ENCODE measurements around the gene CIC. TPM values are rescaled to one million over a fixed set of nuclear protein-coding genes. Genes with fewer than 3 reads are reported as not detected.
"Not testable (repeated sequence)": the region's sequence is repeated elsewhere in the genome, so short reads cannot be mapped to it uniquely, and the experiment has no call there.

The CIC gene
- total RNA-seq, 1 donor from 2014 or later = 19.5 TPM

- peak; percentile 49 for DNase-seq
These were observed 44.2 kb downstream of the CIC start, which contains the start of gene TMEM145 for GRCh38 chr19:42313096-42313839. TSS of gene TMEM145 (plus strand) at chr19:42313309. CDS start at chr19:42313377, 68 bp downstream.

DNA sequence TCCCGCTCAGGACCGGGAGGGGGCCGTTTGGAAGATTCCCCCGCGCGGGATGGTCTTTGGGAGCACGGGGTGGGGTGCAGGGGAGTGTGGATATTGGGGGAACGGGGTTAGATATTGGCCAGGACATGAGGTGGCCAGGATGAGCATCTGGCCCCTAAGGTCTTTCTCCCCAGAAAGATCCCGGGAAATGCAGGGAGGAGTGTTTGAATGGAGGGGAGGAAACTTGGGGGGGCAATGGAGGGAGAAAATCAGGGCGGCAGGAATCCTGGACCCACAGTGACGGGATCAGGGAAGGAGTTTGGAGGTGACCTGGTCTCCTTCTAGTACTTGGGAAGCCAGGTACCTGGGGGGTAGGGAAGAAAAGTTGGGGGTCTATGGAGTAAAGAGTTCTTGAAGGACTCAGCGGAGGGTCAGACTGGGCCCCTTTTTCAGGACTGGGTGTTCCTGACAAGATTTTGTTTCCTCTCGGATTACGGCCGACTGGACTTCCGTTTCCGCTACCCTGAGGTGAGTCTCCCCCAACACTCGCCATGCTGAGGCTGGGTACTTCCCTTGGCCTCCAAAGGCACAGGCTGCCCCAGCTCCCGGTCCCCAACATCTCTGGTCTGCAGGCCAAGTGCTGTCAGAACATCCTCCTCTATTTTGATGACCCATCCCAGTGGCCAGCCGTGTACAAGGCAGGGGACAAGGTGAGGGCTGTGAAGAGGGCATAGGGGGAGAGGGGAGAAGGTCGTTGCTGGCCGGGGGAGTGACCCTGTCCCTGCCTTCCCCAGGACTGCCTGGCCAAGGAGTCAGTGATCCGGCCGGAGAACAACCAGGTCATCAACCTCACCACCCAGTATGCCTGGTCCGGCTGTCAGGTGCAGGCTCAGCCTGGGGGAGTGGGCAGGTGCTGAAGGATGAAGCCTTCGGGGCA is 45.0 kb downstream of the CIC start:
- no peak for DNase-seq

DNA sequence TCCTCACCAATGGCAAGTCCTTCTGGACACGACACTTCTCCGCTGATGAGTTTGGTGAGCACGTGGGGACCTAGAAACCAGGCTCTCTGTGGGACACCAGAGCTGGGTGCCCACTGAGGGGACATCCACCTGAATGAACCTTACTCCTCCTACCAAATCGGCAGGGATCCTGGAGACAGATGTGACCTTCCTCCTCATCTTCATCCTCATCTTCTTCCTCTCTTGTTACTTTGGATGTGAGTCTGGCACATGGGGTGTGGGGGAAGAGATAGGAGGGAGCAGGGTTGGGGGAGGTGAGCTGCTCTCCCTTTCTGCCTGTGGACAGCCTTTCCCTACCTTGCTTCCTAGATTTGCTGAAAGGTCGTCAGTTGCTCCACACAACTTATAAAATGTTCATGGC is 46.0 kb downstream of the CIC start:
- no peak for DNase-seq

DNA sequence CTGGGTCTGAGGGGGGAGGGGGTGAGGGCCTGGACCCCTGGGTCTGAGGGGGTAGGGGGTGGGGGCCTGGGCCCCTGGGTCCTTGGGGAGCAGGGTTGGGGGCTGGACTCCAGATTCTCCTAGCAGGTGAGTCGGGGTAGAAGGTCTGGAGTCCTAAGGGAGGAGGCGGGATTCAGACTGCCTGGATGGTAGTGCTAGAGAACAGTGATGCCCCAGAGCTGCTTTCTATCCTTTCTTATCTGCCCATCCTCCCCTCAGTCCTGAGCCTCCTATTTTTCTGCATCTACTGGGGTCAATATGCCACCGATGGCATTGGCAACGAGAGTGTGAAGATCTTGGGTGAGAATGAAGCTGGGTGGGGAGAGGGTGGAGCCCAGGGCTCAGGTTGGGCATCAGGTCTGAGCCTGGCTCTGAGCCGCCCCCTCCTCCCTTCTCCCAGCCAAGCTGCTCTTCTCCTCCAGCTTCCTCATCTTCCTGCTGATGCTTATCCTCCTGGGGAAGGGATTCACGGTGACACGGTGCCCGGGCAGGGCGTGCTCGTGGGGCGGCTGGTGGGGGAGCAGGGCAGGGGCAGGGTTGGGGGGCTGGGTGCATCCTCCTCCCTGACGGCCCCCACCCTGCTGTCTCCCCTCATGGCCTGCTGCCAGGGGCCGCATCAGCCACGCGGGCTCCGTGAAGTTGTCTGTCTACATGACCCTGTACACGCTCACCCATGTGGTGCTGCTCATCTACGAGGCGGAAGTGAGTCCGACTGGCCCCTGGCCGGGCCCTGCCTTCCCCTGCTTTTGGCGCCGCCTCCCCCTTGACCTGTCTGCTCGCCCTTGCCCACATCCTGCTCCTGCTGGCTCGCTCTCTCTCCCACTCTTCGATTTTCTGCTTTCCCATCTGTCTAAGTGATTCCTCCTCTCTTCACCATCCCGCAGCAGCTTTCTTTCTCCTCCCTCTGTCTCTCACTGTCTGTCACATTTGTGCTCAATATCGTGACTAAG is 47.5 kb downstream of the CIC start:
- no peak for DNase-seq

GRCh38 chr19:42317535-42317934 is 48.5 kb downstream of the CIC start:
- DNase-seq = no peak

GRCh38 chr19:42322305-42322704 is 53.3 kb downstream of the CIC start:
- no peak for DNase-seq

DNA sequence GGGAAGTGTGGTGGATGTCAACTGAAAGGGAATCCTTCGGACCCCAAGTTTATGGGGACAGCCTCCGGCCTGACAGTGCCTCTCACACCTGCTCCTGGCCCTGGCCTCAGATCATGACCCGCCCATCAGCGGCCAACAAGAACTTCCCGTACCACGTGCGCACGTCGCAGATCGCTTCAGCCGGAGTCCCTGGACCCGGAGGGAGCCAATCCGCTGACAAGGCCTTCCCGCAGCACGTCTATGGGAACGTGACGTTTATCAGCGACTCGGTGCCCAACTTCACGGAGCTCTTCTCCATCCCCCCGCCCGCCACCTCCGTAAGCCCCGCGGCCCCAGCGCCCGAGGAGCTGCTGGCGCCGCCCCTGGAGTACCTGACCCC is 54.4 kb downstream of the CIC start:
- DNase-seq = no peak

GRCh38 chr19:42323852-42324654 is 55.0 kb downstream of the CIC start:
- no peak for DNase-seq

DNA sequence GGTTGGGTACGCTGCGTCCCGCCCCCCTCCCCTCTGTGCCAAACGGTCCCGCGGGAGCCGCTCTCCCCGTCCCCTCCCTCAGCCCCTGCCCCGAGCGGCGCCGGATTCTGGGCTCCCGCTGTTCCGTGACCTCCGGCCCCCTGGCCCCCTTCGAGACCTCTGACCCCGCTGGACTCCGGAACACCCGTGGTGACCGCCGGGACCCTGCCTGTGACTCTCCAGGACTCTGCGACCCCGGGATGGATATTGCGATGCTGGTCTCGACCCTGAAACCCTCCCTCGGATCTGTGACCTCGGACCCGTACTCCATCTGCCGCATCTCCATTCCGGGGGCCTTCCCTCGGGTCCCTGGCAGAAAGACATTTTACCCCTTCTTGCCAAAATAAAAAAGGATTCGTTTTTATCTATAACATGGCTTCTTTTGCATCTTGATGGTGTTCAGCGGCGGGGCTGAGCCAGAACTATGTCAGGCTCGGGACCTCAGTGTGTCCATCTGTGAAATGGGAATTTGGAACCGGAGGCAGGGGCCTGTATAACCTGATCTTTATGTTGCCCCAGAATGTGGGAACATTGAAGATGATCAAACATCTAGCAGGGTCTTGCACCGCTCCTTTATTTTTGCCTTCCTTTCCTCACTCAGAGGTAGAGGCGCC is 55.7 kb downstream of the CIC start:
- no peak for DNase-seq

GRCh38 chr19:42325308-42325895 is 56.4 kb downstream of the CIC start, which contains the start of gene MEGF8:
TSS of gene MEGF8 (plus strand) at chr19:42325635. CDS start at chr19:42326244, 609 bp downstream.
- peak; percentile 98 for DNase-seq

DNA sequence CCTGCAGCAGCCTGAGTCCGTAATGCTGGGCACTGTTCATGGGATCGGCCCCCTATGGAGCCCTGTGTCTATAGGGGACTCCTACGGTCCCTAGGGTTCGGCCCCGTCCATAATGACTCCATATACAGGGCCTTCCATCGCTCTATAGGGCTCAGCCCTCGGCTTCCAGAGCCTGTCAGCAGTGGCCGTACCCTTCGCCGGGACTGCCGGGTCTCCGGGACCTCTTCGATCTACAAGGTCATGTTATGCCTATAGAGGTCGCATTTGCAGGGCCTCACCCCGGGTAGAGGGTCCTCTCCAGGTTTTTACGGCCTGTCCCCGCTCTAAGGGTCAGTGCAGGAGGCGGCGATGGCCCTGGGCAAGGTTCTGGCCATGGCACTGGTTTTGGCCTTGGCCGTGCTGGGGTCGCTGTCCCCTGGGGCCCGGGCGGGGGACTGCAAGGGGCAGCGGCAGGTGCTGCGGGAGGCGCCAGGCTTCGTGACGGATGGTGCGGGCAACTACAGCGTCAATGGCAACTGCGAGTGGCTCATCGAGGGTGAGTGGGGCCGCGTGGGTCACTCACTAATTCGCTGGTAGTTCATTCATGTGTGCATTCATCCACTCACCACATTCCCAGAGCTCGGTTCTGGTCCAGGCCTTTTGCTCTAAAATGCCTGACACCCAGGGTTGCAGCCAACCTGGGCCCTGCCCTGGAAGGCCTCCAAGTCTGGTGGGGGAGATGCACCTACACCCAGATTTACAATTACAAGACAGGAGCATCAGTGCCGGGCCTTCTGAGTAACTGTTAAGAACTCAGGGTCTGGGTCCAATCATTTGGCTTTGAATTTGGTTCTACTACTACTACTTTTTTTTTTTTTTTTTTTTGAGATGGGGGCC is 57.1 kb downstream of the CIC start:
- no peak for DNase-seq

DNA sequence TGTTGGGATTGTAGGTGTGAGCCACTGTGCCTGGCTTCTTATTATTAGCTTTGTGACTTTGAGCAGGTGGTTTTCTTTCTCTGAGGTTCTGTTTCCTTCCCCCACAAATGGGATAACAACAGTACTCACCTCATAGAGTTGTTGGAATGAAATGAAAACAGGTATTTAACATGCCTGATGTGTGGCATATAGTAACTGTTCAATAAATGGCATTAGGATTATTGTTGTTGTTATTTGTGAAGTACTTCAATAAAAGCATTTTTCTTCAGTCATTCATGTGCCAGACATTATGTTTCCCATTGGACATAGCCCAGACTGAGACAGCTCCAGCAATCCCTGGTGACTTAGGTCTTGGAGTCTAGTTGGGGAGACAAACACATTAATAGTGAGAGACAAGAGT is 57.9 kb downstream of the CIC start:
- no peak for DNase-seq

- no peak for DNase-seq
These were observed 58.3 kb downstream of the CIC start for GRCh38 chr19:42327381-42327780.

GRCh38 chr19:42328106-42328505 is 59.1 kb downstream of the CIC start:
- DNase-seq = no peak

DNA sequence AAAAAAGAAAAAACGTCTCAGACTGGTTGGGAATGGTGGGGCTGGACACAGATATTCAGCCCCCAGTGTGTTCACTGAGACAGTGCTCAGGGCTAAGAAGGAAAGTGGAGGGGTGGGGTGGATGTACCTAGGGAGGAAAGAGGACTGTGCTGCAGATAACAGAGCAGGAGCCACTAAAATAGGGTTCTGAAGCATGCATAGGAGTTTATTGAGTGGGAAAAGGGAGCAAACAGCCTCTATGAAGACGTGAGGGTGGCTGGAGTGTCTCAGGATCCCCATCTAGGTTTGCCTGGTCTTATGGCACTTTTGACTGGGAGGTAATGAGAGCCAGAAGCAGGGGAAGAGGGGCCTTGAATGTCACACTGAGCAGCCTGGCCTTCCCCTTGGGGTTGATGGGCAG is 59.8 kb downstream of the CIC start:
- no peak for DNase-seq

DNA sequence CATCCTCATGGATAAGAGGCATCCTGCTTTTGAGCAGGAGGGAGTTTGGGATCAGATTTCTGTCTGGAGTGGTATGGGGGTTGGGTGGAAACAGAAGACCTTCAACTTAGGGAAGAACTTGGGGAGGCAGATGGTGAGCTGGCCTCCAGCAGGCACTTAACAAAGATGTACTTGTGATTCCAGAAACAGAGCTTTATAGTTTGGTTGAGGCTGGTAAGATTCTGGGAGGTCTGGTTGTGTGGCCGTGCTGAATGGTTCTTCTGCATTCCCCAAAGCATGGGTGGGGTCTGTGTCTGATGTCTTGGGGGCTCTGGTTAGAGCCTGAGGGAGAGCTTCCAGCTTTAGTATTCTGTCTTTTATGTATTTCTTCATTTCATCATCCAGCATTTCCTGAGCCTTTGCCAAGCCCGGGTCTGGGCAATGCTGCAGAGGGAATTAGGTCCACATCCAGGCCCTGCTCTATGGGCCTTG is 61.2 kb downstream of the CIC start:
- no peak for DNase-seq

GRCh38 chr19:42331333-42331732 is 62.3 kb downstream of the CIC start:
- DNase-seq = not testable (repeated sequence)

DNA sequence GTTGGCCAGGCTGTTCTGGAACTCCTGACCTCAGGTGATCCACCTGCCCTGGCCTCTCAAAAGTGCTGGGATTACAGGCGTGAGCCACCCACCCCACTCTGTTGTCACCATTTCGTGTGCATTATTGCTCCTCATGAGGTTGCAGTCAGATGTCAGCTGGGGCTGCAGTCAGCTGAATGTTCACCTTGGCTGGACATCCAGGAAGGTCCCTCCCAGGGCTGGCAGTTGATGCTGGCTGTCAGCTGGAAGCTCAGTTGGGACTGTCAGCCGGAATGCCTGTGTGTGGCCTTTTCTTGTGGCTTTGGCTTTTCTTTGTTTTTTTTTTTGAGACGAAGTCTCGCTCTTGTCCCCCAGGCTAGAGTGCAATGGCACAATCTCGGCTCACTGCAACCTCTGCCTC is 63.0 kb downstream of the CIC start:
- DNase-seq = no peak

GRCh38 chr19:42333018-42333417 is 64.0 kb downstream of the CIC start:
- no peak for DNase-seq

All from occipital lobe (tissue), 2 donors.